ENCODE data around the gene HES7. TPM values are rescaled to one million over a fixed set of nuclear protein-coding genes. Genes with fewer than 3 reads are reported as not detected.

Gene HES7
- total RNA-seq, 1 experiment from 2014 or later, result 3.1 TPM

- peak; percentile 89 for TF ChIP-seq CTCF (IDR thresholded peaks at IDR 0.05)
Observed at GRCh38 chr17:8073627-8074484, 50.0 kb downstream of the HES7 start (continued).

- TF ChIP-seq NR2C2 (CRISPR knock-in tag; IDR thresholded peaks at IDR 0.05) (peak; percentile 44; the same call in 1 of the 2 replicates), ZNF281 (CRISPR knock-in tag; IDR thresholded peaks at IDR 0.05) (peak; percentile 77), TEAD1 (CRISPR knock-in tag; IDR thresholded peaks at IDR 0.05) (peak; percentile 15; the same call in 1 of the 2 replicates), TEAD4 (CRISPR knock-in tag; IDR thresholded peaks at IDR 0.05) (peak; percentile 73; the same call in 1 of the 2 replicates), E2F1 (CRISPR knock-in tag; IDR thresholded peaks at IDR 0.05) (peak; percentile 71; the same call in 1 of the 2 replicates), AFF4 (CRISPR knock-in tag; IDR thresholded peaks at IDR 0.05; ENCODE audit: borderline replicate concordance) (no peak), USF1 (CRISPR knock-in tag; IDR thresholded peaks at IDR 0.05) (peak; percentile 59; the same call in 1 of the 2 replicates), ELF4 (CRISPR knock-in tag; IDR thresholded peaks at IDR 0.05; ENCODE audit: low read depth) (no peak), MAX (CRISPR knock-in tag; IDR thresholded peaks at IDR 0.05) (peak; percentile 85), USF2 (CRISPR knock-in tag; IDR thresholded peaks at IDR 0.05) (peak; percentile 40; the same call in 1 of the 2 replicates), ZNF423 (CRISPR knock-in tag; IDR thresholded peaks at IDR 0.05) (no peak), FOXP1 (CRISPR knock-in tag; IDR thresholded peaks at IDR 0.05; ENCODE audit: borderline replicate concordance) (peak; percentile 78; the same call in 1 of the 2 replicates), ZNF219 (CRISPR knock-in tag; IDR thresholded peaks at IDR 0.05; ENCODE audit: borderline replicate concordance) (no peak), FOXK1 (CRISPR knock-in tag; IDR thresholded peaks at IDR 0.05) (no peak), TP53 (CRISPR knock-in tag; IDR thresholded peaks at IDR 0.05) (0 out of 2 replicates have a peak, but pooled peaks have one; percentile 28), CREB1 (CRISPR knock-in tag; IDR thresholded peaks at IDR 0.05) (peak; percentile 68; the same call in 1 of the 2 replicates)
- no peaks in the 10 kb centered on the region for H3K36me3 Mint-ChIP-seq
- CTCF ChIA-PET, result interaction anchor here (0.6 to 13.0 kb wide), 69 partner anchors 7 to 1231 kb away, joined by 3 to 380 read pairs (median 5); partner anchors contain the start of genes ALOX12B, ALOXE3, BORCS6 and CNTROB
- peak overlapping the region; percentile 76 for H3K4me3 Mint-ChIP-seq
- H3K4me1 Mint-ChIP-seq, result peaks cover 23% of the 10 kb centered on the region
- POLR2A ChIA-PET, result interaction anchor here (0.9 to 1.8 kb wide), 3 partner anchors 10 to 100 kb away, joined by 3 to 4 read pairs (median 3); no protein-coding TSS in a partner anchor
- no peak overlapping the region for H3K27ac Mint-ChIP-seq
- peak; percentile 14; the same call in 1 of the 2 replicates for ATAC-seq
- DNase-seq (ENCODE audit: low spot score), result peak; percentile 42
- H3K27me3 Mint-ChIP-seq (ENCODE audit: low read depth), result peaks cover 98% of the 10 kb centered on the region
- H3K9me3 Mint-ChIP-seq, result no peaks in the 10 kb centered on the region
Observed at GRCh38 chr17:8072729-8073461, 51.0 kb downstream of the HES7 start.
